Measurements from ENCODE around the gene RASGRF1. TPM values are rescaled to one million over a fixed set of nuclear protein-coding genes. Genes with fewer than 3 reads are reported as not detected.

The RASGRF1 gene
- polyA plus RNA-seq, 1 donor from 2014 or later = 11.0 TPM

GRCh38 chr15:79064496-79064895, 26.1 kb downstream of the RASGRF1 start:
- H3K9me2 ChIP-seq (ENCODE audit: insufficient read depth, low read length) = no peaks in the 10 kb centered on the region
- no peak overlapping the region for H3K4me3 ChIP-seq (ENCODE audit: low read length)
- peak overlapping the region; percentile 65 for H3K9ac ChIP-seq (ENCODE audit: low read length)
- H2AFZ ChIP-seq (ENCODE audit: low read depth, low read length) = no peak overlapping the region
- no peaks in the 10 kb centered on the region for H3K79me2 ChIP-seq (replicated peaks; ENCODE audit: insufficient read depth, low read length)
- H3K4me2 ChIP-seq (ENCODE audit: low read length) = no peak overlapping the region
- TF ChIP-seq RAD21 (conservative IDR thresholded peaks at IDR 0.05) = no peak
- no peak for TF ChIP-seq EZH2 (IDR thresholded peaks at IDR 0.05; ENCODE audit: borderline replicate concordance, insufficient read depth, low read length, poor library complexity, severe bottlenecking)
- no peak for TF ChIP-seq POLR2AphosphoS5 (IDR thresholded peaks at IDR 0.05)
- TF ChIP-seq TAF1 (IDR thresholded peaks at IDR 0.05; ENCODE audit: low read depth) = no peak
- TF ChIP-seq EP300 (conservative IDR thresholded peaks at IDR 0.05; ENCODE audit: poor library complexity, severe bottlenecking) = no peak
- TF ChIP-seq, protein P1, sequence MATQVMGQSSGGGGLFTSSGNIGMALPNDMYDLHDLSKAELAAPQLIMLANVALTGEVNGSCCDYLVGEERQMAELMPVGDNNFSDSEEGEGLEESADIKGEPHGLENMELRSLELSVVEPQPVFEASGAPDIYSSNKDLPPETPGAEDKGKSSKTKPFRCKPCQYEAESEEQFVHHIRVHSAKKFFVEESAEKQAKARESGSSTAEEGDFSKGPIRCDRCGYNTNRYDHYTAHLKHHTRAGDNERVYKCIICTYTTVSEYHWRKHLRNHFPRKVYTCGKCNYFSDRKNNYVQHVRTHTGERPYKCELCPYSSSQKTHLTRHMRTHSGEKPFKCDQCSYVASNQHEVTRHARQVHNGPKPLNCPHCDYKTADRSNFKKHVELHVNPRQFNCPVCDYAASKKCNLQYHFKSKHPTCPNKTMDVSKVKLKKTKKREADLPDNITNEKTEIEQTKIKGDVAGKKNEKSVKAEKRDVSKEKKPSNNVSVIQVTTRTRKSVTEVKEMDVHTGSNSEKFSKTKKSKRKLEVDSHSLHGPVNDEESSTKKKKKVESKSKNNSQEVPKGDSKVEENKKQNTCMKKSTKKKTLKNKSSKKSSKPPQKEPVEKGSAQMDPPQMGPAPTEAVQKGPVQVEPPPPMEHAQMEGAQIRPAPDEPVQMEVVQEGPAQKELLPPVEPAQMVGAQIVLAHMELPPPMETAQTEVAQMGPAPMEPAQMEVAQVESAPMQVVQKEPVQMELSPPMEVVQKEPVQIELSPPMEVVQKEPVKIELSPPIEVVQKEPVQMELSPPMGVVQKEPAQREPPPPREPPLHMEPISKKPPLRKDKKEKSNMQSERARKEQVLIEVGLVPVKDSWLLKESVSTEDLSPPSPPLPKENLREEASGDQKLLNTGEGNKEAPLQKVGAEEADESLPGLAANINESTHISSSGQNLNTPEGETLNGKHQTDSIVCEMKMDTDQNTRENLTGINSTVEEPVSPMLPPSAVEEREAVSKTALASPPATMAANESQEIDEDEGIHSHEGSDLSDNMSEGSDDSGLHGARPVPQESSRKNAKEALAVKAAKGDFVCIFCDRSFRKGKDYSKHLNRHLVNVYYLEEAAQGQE (IDR thresholded peaks at IDR 0.05; ENCODE audit: borderline replicate concordance) = no peak
- no peak for TF ChIP-seq MXI1 (conservative IDR thresholded peaks at IDR 0.05; ENCODE audit: poor library complexity, severe bottlenecking)
- TF ChIP-seq, protein P2, sequence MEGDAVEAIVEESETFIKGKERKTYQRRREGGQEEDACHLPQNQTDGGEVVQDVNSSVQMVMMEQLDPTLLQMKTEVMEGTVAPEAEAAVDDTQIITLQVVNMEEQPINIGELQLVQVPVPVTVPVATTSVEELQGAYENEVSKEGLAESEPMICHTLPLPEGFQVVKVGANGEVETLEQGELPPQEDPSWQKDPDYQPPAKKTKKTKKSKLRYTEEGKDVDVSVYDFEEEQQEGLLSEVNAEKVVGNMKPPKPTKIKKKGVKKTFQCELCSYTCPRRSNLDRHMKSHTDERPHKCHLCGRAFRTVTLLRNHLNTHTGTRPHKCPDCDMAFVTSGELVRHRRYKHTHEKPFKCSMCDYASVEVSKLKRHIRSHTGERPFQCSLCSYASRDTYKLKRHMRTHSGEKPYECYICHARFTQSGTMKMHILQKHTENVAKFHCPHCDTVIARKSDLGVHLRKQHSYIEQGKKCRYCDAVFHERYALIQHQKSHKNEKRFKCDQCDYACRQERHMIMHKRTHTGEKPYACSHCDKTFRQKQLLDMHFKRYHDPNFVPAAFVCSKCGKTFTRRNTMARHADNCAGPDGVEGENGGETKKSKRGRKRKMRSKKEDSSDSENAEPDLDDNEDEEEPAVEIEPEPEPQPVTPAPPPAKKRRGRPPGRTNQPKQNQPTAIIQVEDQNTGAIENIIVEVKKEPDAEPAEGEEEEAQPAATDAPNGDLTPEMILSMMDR (IDR thresholded peaks at IDR 0.05; ENCODE audit: poor library complexity, severe bottlenecking) = no peak
- no peak for TF ChIP-seq SMC3 (conservative IDR thresholded peaks at IDR 0.05; ENCODE audit: poor library complexity)
- H3K27me3 ChIP-seq (ENCODE audit: insufficient read depth, low read depth, low read length) = peaks cover 2% of the 10 kb centered on the region
- H4K20me1 ChIP-seq (ENCODE audit: insufficient read depth) = no peaks in the 10 kb centered on the region
- H3K9me3 ChIP-seq (ENCODE audit: low read length) = no peaks in the 10 kb centered on the region
- H3K36me3 ChIP-seq (ENCODE audit: insufficient read depth, low read length) = no peaks in the 10 kb centered on the region
- H3K27ac ChIP-seq (ENCODE audit: low read length) = peak overlapping the region; percentile 86
- H3F3A ChIP-seq (ENCODE audit: insufficient read depth, low read length, poor library complexity, severe bottlenecking) = no peaks in the 10 kb centered on the region

DNA sequence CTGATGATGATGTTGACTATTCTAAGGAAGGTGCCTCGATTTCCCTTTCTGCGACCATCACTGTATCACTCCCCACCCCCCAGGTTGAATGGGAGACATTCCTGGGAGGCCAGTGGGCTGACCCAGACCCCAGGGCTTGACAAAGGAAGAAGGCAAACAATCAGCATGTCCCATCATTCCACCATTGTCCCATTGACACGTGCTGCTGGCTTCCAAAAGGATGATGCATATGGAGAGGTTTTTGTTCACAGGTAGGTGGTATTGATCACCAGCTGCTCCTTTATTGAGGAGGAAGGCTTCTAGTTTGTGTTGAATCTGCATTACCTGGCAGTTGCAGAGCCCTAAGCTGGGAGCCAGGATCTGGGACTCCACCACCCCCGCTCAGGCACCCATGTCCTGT, 30.4 kb downstream of the RASGRF1 start:
- Histone ChIP-seq H3K9ac (ENCODE audit: low read length) (no peak overlapping the region), H2AFZ (ENCODE audit: low read depth, low read length) (no peak overlapping the region), H3F3A (ENCODE audit: insufficient read depth, low read length, poor library complexity, severe bottlenecking) (no peaks in the 10 kb centered on the region), H3K36me3 (ENCODE audit: insufficient read depth, low read length) (peaks cover 5% of the 10 kb centered on the region), H4K20me1 (ENCODE audit: insufficient read depth) (no peaks in the 10 kb centered on the region), H3K27ac (ENCODE audit: low read length) (no peak overlapping the region), H3K9me3 (ENCODE audit: low read length) (no peaks in the 10 kb centered on the region), H3K27me3 (ENCODE audit: insufficient read depth, low read depth, low read length) (peaks cover 4% of the 10 kb centered on the region), H3K4me2 (ENCODE audit: low read length) (no peak overlapping the region), H3K79me2 (replicated peaks; ENCODE audit: insufficient read depth, low read length) (no peaks in the 10 kb centered on the region), H3K4me3 (ENCODE audit: low read length) (no peak overlapping the region), H3K9me2 (ENCODE audit: insufficient read depth, low read length) (no peaks in the 10 kb centered on the region)
- TF ChIP-seq, protein P2 (IDR thresholded peaks at IDR 0.05; ENCODE audit: poor library complexity, severe bottlenecking) = no peak
- TF ChIP-seq EZH2 (IDR thresholded peaks at IDR 0.05; ENCODE audit: borderline replicate concordance, insufficient read depth, low read length, poor library complexity, severe bottlenecking) (no peak), SMC3 (conservative IDR thresholded peaks at IDR 0.05; ENCODE audit: poor library complexity) (no peak), MXI1 (conservative IDR thresholded peaks at IDR 0.05; ENCODE audit: poor library complexity, severe bottlenecking) (no peak), RAD21 (conservative IDR thresholded peaks at IDR 0.05) (no peak), EP300 (conservative IDR thresholded peaks at IDR 0.05; ENCODE audit: poor library complexity, severe bottlenecking) (no peak)
- TF ChIP-seq, protein P1 (IDR thresholded peaks at IDR 0.05; ENCODE audit: borderline replicate concordance) = no peak

All from neural cell (in vitro differentiated cells).